Small intestine (tissue), 7 donors: ENCODE data around the gene ELMO2. TPM values are rescaled to one million over a fixed set of nuclear protein-coding genes. Genes with fewer than 3 reads are reported as not detected.

ENCODE experiments used
- DNase-seq, 2 donors: peaks; one replicate each; pipeline versions ENCODE4 v3.0.0 to v3.0.0-alpha.2; 2013
- FAIRE-seq: peaks from 2 replicates; lab custom pipeline; 2012; peaks lifted over from hg19 to GRCh38; lab: Jason Lieb, UNC
- H3K27ac ChIP-seq, 3 donors: one replicate each; pipeline ENCODE4 v1.5.1; 2013; ENCODE audit warnings: low read length in 2 of 3, mild to moderate bottlenecking in 2 of 3, control low read depth in 1 of 3, inconsistent platforms in 1 of 3, low read depth in 1 of 3, moderate library complexity in 1 of 3
- H3K27me3 ChIP-seq, 3 donors: one replicate each; pipeline ENCODE4 v1.6.1; 2013; ENCODE audit warnings: low read length in 3 of 3, inconsistent platforms in 1 of 3; ENCODE audit not compliant: control insufficient read depth in 3 of 3, insufficient read depth in 3 of 3
- H3K36me3 ChIP-seq, 3 donors: one replicate each; pipeline ENCODE4 v1.6.1; 2013; ENCODE audit warnings: low read length in 3 of 3, inconsistent platforms in 1 of 3, low read depth in 1 of 3, mild to moderate bottlenecking in 1 of 3, moderate library complexity in 1 of 3; ENCODE audit not compliant: control insufficient read depth in 3 of 3, insufficient read depth in 2 of 3
- H3K4me1 ChIP-seq, 3 donors: one replicate each; pipeline ENCODE4 v1.6.1; 2013; ENCODE audit warnings: low read length in 2 of 3, inconsistent platforms in 1 of 3, low read depth in 1 of 3, mild to moderate bottlenecking in 1 of 3, moderate library complexity in 1 of 3; ENCODE audit not compliant: control insufficient read depth in 3 of 3, insufficient read depth in 2 of 3
- H3K4me3 ChIP-seq, 3 donors: one replicate each; pipeline ENCODE4 v1.5.1; 2013; ENCODE audit warnings: low read length in 3 of 3, control low read depth in 1 of 3, inconsistent platforms in 1 of 3, low read depth in 1 of 3, mild to moderate bottlenecking in 1 of 3, moderate library complexity in 1 of 3
- H3K9me3 ChIP-seq, 2 donors: one replicate each; pipeline ENCODE4 v1.6.1; 2013; ENCODE audit warnings: low read depth in 1 of 2, low read length in 1 of 2; ENCODE audit not compliant: control insufficient read depth in 2 of 2, insufficient read depth in 1 of 2
- WGBS, 3 donors: extraction: QIAGEN DNeasy Blood & Tissue Kit; methylation state at CpG; one replicate each; pipeline ENCODE4 v1.1.7; 2013; 5-methylcytosine and 5-hydroxymethylcytosine counted together
- polyA plus RNA-seq, 4 donors: library from polyadenylated mRNA; stranded (reverse) in 3 of 4; unstranded in 1 of 4; fragments of 200-250 nt in 3 of 4; fragments of 120-200 nt in 1 of 4; gene quantifications; one replicate each; pipeline versions ENCODE4 v1.2.1 to v1.2.3, GENCODE V29; 2013
- donor health status: healthy with polysubstance abuse.
- donor health status: control.
- donor health status: control.
- donor health status: Bipolar disorder and iron deficiency.
- donor health status: healthy.

Gene ELMO2
- polyA plus RNA-seq, 4 donors = 13.2 to 29.9 (median 20.6) TPM

- 64 to 67% (median 67%) methylated on average over 12 to 14 of the region's 14 CpGs for WGBS, 3 donors
- peaks cover 0 to 21% (median 2%) of the 10 kb centered on the region in 3 donors for H3K4me1 ChIP-seq
- H3K27ac ChIP-seq = peak overlapping the region in 2 of 3 donors; percentile 98 to 99
- DNase-seq (no peak), FAIRE-seq (no peak)
- H3K27me3 ChIP-seq = no peaks in the 10 kb centered on the region
- no peaks in the 10 kb centered on the region for H3K9me3 ChIP-seq
- H3K4me3 ChIP-seq = peak overlapping the region; percentile 85 to 100 (median 91)
- H3K36me3 ChIP-seq = peaks cover 4 to 51% (median 5%) of the 10 kb centered on the region in 3 donors
These were observed 43.2 kb downstream of the ELMO2 start for GRCh38 chr20:46362921-46363867.

GRCh38 chr20:46361811-46362210 lies 44.6 kb downstream of the ELMO2 start:
- DNase-seq = no peak
- no peak overlapping the region for H3K27ac ChIP-seq
- H3K4me1 ChIP-seq = peaks cover 0 to 17% (median 2%) of the 10 kb centered on the region in 3 donors
- no peak for FAIRE-seq
- H3K9me3 ChIP-seq = no peaks in the 10 kb centered on the region
- WGBS, 3 donors = 80 to 86% (median 84%) methylated on average over 2 of the region's 2 CpGs
- H3K27me3 ChIP-seq = no peaks in the 10 kb centered on the region
- H3K4me3 ChIP-seq = no peak overlapping the region
- peaks cover 2 to 55% (median 5%) of the 10 kb centered on the region in 3 donors for H3K36me3 ChIP-seq

GRCh38 chr20:46361381-46361780 lies 45.0 kb downstream of the ELMO2 start:
- DNase-seq (no peak), FAIRE-seq (no peak)
- WGBS, 3 donors = 64 to 79% (median 67%) methylated on average over 5 of the region's 5 CpGs
- Histone ChIP-seq H3K36me3 (peaks cover 0 to 52% (median 3%) of the 10 kb centered on the region in 3 donors), H3K27ac (no peak overlapping the region), H3K4me3 (no peak overlapping the region), H3K9me3 (no peaks in the 10 kb centered on the region), H3K27me3 (no peaks in the 10 kb centered on the region), H3K4me1 (peaks cover 0 to 17% (median 2%) of the 10 kb centered on the region in 3 donors)

GRCh38 chr20:46359233-46359751 lies 47.1 kb downstream of the ELMO2 start:
- no peak for FAIRE-seq
- 62 to 75% (median 69%) methylated on average over 9 to 10 of the region's 10 CpGs for WGBS, 3 donors
- H3K4me3 ChIP-seq = no peak overlapping the region
- peaks cover 0 to 8% (median 0%) of the 10 kb centered on the region in 3 donors for H3K4me1 ChIP-seq
- DNase-seq = no peak
- H3K27ac ChIP-seq = no peak overlapping the region
- H3K27me3 ChIP-seq = no peaks in the 10 kb centered on the region
- peaks cover 0 to 63% (median 1%) of the 10 kb centered on the region in 3 donors for H3K36me3 ChIP-seq
- no peaks in the 10 kb centered on the region for H3K9me3 ChIP-seq

- no peak for DNase-seq
- Histone ChIP-seq H3K4me1 (peaks cover 0 to 6% (median 0%) of the 10 kb centered on the region in 3 donors), H3K27ac (no peak overlapping the region), H3K9me3 (no peaks in the 10 kb centered on the region), H3K4me3 (no peak overlapping the region), H3K27me3 (no peaks in the 10 kb centered on the region), H3K36me3 (peaks cover 0 to 67% (median 1%) of the 10 kb centered on the region in 3 donors)
- WGBS, 3 donors = 89 to 94% (median 89%) methylated on average over 18 to 19 of the region's 19 CpGs
- no peak for FAIRE-seq
These were observed 47.9 kb downstream of the ELMO2 start for GRCh38 chr20:46358346-46359058.

- Histone ChIP-seq H3K27ac (no peak overlapping the region), H3K9me3 (no peaks in the 10 kb centered on the region), H3K27me3 (no peaks in the 10 kb centered on the region), H3K4me3 (no peak overlapping the region), H3K36me3 (peaks cover 0 to 70% (median 1%) of the 10 kb centered on the region in 3 donors), H3K4me1 (no peaks in the 10 kb centered on the region)
- FAIRE-seq (no peak), DNase-seq (no peak)
- 23 to 25% (median 24%) methylated on average over 13 of the region's 13 CpGs for WGBS, 3 donors
These were observed 49.3 kb downstream of the ELMO2 start for GRCh38 chr20:46357030-46357514.

- no peak overlapping the region for H3K4me3 ChIP-seq
- no peaks in the 10 kb centered on the region for H3K4me1 ChIP-seq
- no peaks in the 10 kb centered on the region for H3K9me3 ChIP-seq
- peaks cover 0 to 72% (median 1%) of the 10 kb centered on the region in 3 donors for H3K36me3 ChIP-seq
- DNase-seq = no peak
- WGBS, 3 donors = 77 to 88% (median 79%) methylated on average over 23 of the region's 23 CpGs
- no peak overlapping the region for H3K27ac ChIP-seq
- no peaks in the 10 kb centered on the region for H3K27me3 ChIP-seq
- FAIRE-seq = no peak
These were observed 50.0 kb downstream of the ELMO2 start for GRCh38 chr20:46356195-46357029.
